HG02798 (cell line): Measurements from ENCODE around the gene SLC30A9.

Source experiments
- ATAC-seq: cut with Tn5 transposase; IDR thresholded peaks from one replicate; pipeline ENCODE4 v1.9.1; 2021; ENCODE audit warnings: mild to moderate bottlenecking; ENCODE audit not compliant: unreplicated experiment, poor library complexity

SLC30A9 gene

GRCh38 chr4:41994461-41994985 is 4.2 kb downstream of the SLC30A9 start:
- ATAC-seq: no peak

GRCh38 chr4:41998019-41998418 is 7.7 kb downstream of the SLC30A9 start:
- no peak for ATAC-seq

GRCh38 chr4:41999321-41999720 is 9.0 kb downstream of the SLC30A9 start:
- no peak for ATAC-seq

- ATAC-seq: no peak
These were observed 17.9 kb downstream of the SLC30A9 start for GRCh38 chr4:42008011-42008786.

- no peak for ATAC-seq
These were observed 25.1 kb downstream of the SLC30A9 start for GRCh38 chr4:42015438-42015837.

GRCh38 chr4:42018451-42018850 is 28.1 kb downstream of the SLC30A9 start:
- ATAC-seq: no peak

GRCh38 chr4:42048394-42048793 is 58.1 kb downstream of the SLC30A9 start:
- no peak for ATAC-seq

GRCh38 chr4:42050516-42051249 is 60.4 kb downstream of the SLC30A9 start:
- no peak for ATAC-seq

- no peak for ATAC-seq
These were observed 76.1 kb downstream of the SLC30A9 start for GRCh38 chr4:42066402-42066801.

- no peak for ATAC-seq
These were observed 76.9 kb downstream of the SLC30A9 start for GRCh38 chr4:42067264-42067663.

GRCh38 chr4:42070463-42070862 is 80.1 kb downstream of the SLC30A9 start:
- no peak for ATAC-seq

- no peak for ATAC-seq
These were observed 84.0 kb downstream of the SLC30A9 start for GRCh38 chr4:42074294-42074693.

- peak; percentile 92 for ATAC-seq
These were observed 88.0 kb downstream of the SLC30A9 start for GRCh38 chr4:42078184-42078801.

- no peak for ATAC-seq
These were observed 90.0 kb downstream of the SLC30A9 start for GRCh38 chr4:42080306-42080705.

- no peak for ATAC-seq
These were observed 93.5 kb downstream of the SLC30A9 start for GRCh38 chr4:42083816-42084215.

GRCh38 chr4:42088386-42088785 is 98.1 kb downstream of the SLC30A9 start:
- no peak for ATAC-seq

- ATAC-seq: no peak
These were observed 111.2 kb downstream of the SLC30A9 start for GRCh38 chr4:42101446-42101975.

GRCh38 chr4:42104521-42104920 is 114.2 kb downstream of the SLC30A9 start:
- no peak for ATAC-seq

GRCh38 chr4:42112846-42113245 is 122.5 kb downstream of the SLC30A9 start:
- no peak for ATAC-seq

- ATAC-seq: no peak
These were observed 129.6 kb downstream of the SLC30A9 start for GRCh38 chr4:42119886-42120285.

GRCh38 chr4:42122237-42122636 is 131.9 kb downstream of the SLC30A9 start:
- ATAC-seq: no peak
